Measurements from ENCODE around the gene CLASP1.
"Not testable (repeated sequence)": the region's sequence is repeated elsewhere in the genome, so short reads cannot be mapped to it uniquely, and the experiment has no call there.

CLASP1 gene

DNA sequence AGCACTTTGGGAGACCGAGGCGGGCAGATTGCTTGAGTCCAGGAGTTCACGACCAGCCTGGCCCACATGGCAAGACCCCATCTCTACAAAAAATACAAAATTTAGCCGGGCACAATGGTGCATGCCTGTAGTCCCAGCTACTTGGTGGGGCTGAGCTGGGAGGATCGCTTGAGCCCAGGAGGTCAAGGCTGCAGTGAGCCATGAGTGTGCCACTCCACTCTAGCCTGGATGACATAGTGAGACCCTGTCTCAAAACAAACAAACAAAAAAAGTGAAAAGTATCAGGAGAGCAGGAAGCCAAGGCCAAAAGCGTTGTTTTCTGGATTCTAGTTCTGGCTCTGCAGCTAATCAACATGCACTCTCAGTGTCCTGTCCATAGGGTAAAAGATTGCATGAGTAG is 10.7 kb upstream of the CLASP1 start:
- DNase-seq = no peak

- DNase-seq = not testable (repeated sequence)
Measured at GRCh38 chr2:121658393-121658792, 9.1 kb upstream of the CLASP1 start.

DNA sequence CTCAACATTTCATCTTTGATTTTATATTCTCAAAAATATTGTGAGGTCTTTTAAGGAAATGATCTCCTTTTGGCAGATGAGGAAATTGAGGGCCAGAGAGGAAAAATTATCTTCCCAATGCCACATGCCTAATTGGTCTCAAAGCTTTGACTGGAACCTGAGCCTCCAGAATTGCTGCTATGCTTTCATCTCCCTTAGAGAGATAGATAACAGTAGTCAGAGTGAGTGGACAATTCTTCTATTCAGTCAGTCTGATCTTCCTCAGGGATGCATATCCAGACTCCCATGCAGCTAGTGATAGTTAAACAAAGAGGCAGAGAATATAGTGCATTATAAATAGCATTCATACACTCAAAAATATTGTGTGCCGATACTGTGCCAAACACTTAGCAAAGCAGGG is 3.8 kb upstream of the CLASP1 start:
- DNase-seq = no peak

- peak; percentile 67 for DNase-seq
Measured at GRCh38 chr2:121650315-121650930, 1.2 kb upstream of the CLASP1 start.

DNA sequence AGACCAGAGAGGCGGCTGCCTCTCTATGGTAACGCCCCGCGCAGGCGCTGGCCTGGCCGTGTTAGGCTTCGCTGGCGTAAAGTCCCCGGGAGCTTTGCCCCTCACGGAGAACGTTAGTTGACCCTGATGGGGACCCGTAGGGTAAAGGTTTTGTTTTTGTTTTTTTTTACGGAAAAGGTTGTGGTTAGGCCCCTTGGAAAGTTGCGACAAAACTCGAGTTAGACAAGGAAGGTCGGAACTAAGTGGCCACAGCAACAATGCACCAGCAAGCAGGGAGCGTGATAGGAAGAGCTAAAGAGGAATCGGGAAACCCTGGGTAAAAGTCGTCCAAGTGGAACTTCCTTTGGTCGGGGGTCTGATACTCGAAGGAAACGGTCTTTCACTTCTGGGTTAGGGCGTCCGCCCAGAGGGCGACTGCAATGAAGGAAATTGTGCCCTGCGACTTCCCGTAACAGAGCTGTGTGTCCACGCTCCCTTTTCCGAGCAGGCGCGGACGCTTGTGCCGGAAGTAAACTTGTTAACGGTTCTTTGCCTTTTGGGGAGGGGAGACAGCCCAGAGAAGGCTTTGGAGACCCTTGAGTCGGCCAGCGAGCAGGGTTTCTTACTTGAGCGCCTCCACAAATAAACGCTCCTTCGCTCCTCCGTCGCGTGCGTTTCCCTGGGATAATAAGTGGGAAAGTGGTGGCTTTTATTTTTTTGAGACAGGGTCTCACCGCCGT is 493 bp upstream of the CLASP1 start:
- DNase-seq = peak; percentile 95

- DNase-seq = peak; percentile 73
Measured at GRCh38 chr2:121648206-121649148, 785 bp downstream of the CLASP1 start.

DNA sequence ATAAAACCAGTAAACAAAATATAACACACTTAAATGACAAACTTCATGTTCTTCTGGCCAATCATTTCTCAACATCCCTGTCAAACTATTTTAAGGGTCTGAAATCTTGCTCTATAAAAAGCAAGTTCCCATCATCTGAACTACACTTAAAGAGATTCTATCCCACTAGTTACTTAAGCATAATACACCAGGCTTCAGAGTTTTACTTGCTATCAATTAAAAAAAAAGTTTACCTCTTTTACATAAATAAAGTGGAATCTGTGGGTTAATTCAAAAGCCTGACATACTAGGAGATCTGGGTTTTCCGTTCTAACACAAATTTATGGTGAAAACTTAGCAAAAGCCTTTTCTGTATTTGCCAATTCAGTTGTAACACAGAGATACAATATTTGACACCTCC is 1.9 kb downstream of the CLASP1 start:
- DNase-seq = no peak

- DNase-seq = no peak
Measured at GRCh38 chr2:121644715-121645114, 4.5 kb downstream of the CLASP1 start.

DNA sequence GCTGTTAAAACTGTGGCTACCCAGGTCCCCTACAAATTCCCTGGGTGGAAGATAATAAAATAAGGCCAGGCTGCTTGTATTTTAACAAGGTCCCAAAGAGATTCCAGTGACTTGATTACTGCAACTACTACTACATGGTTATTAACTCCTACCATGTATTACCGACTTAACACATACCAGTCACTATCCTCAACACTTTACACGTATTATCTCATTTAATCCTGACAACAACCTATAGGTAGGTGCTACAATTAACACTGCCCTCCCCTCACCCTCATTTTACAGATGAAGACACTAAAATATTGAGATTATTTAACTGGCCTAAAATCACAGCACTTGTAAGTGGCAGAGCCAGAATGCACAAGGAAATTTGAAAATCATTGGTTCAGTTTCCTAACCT is 5.4 kb downstream of the CLASP1 start:
- DNase-seq = no peak

GRCh38 chr2:121640380-121641316 is 8.6 kb downstream of the CLASP1 start:
- DNase-seq = no peak

GRCh38 chr2:121639846-121640245 is 9.4 kb downstream of the CLASP1 start:
- not testable (repeated sequence) for DNase-seq

DNA sequence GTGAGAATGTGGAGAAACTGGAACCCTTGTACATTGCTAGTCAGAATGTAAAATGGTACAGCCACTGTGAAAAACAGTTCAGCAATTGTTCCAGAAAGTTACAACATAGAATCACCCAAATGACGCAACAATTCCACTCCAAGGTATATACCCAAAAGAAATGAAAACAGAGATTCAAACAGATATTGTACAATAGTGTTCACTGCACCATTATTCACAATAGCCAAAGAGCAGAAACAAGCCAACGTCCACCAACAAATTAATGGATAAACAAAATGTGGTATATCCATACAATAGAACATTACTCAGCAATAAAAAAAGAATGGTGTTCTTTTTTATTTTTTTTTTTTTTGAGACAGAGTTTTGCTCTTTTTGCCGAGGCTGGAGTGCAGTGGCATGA is 10.9 kb downstream of the CLASP1 start:
- DNase-seq = no peak

DNA sequence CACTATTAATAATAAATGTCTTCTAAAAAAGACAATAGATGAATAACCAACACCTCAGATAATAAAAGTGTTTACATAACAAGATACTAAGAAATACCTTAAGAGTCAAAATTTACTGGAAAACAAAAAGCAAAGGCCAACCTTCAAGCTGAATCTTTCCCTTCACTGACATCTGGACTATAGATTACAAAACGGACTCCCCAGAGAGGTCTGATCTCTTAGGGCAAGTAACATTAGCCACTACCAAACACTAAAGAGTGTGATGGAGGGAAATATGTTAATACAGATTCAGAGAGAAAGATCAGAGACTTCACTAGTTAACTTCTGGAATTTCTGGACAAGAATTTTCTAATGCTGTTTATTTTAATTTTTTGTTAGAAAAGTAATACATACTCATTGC is 13.9 kb downstream of the CLASP1 start:
- DNase-seq = peak; percentile 54

DNA sequence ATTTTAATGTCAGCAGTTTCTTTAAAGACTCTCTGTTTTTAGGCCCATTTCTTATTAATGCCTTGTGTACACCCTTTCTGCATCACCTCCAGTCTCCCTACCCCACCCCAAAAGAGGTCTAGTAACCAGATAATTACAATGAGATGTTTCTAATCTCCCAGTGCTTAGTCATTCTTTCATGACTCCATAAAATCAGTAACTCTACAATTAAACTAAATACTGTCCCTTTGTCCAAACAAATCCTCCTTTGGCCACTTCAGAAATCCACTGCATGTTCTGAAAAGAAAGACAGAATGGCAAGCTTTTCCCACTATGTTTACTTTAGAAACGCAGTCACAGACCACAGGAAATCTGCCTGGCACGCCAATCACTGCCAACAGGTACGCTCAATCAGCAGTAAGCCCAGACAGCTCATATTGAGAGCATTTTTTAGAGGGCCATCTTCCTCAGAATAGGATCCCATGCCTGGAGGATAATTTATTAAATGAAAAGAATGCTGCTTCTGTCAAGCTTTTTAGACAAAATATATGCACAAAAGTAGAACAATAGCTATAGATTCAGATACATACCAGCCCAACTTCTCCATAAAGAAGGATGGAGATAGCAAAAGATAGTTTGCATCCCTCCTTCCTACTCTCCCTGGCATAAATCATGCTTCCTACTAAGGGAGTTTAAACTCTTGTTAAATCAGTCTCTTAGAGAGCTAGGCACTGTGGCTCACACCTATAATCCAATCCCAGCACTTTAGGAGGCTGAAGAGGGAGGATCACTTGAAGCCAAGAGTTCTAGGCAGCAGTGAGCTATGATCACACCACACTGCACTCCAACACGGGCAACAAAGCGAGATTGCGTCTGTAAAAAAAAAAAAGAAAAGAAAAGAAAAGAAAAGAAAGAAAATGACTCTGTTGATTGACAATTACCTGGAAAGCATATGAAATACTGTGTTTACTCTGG is 14.6 kb downstream of the CLASP1 start:
- DNase-seq = peak; percentile 10

DNA sequence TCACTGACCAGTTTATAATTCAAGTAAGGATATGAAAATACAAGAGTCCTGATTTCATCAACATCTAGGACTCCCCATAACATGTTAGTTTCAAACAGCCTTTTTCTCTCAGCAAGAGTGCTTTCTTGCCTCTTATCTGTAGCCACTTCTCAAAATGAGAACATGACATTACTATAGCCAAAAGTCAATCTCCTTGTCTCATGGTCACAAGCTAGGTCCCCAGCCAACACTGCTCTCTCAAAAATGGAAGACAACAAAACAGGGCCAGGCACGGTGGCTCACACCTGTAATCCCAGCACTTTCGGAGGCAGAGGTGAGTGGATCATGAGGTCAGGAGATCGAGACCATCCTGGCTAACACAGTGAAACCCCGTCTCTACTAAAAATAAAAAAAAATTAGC is 15.8 kb downstream of the CLASP1 start:
- no peak for DNase-seq

- no peak for DNase-seq
Measured at GRCh38 chr2:121627525-121628050, 21.7 kb downstream of the CLASP1 start.

DNA sequence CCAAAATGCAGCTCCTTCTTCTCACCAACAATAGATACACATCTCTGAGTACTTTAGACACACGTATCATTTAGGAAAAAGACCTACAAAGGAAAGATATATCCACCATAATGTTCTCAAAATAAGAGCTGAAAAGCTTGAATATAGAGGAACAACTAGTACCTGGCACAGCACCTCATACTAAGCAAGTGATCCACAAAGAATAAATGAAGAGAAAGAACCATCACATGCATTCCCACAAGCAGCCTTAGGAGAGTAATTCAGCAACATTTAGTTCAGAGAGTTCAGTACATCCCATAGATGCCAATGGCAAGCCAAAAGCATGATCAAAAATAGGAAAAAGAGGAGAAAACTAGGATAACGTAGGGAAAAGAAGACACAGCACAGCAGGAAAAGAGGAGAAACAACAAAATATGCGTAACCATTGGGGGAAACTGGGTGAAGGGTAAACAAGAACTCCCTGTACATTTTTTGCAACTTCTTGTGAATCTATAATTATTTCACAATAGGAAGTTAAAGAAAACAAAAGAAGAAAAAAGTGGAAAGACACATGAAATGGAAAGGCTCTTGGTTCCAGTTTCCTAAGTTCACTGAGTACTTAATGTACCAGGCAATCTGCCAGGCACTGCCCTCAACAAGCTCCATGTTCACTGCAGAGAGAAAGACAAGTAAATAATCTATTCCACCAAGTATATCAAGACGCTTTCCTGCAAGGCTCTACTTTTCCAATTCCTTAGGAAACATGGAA is 22.3 kb downstream of the CLASP1 start:
- DNase-seq = no peak

DNA sequence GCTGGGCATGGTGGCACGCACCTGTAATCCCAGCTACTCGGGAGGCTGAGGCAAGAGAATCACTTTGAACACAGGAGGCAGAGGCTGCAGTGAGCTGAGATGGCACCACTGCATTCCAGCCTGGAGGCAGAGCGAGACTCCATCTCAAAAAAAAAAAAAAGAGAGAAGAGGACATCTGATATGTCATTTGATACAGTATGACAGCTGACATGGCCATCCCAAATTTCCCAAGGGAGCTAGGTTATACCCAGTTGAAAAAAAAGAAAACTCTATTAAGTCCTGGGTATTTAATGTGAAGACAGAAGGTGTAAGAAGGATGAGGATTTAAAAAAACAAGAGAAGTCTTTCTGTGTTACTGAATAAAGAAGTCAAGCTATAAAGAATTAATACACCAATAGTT is 23.3 kb downstream of the CLASP1 start:
- peak; percentile 77 for DNase-seq

- DNase-seq = no peak
Measured at GRCh38 chr2:121617042-121617599, 32.1 kb downstream of the CLASP1 start.

GRCh38 chr2:121613774-121614173 is 35.5 kb downstream of the CLASP1 start:
- no peak for DNase-seq
